Stimulated activated memory B cell treated with anti-CD40 and anti-IgM and Interleukin-4, amounts not matched to agents 10 μg/mL and 1 μg/mL and 100 μg/mL, for 72 hours (primary cell): ENCODE data around the gene CD74.

Experiments used
- ATAC-seq: fragments of 150-1000 bp; cut with Tn5 transposase; 2 replicates; pipeline ENCODE4 v1.10.0; 2021
- H3K27ac Mint-ChIP-seq: one replicate; pipeline ENCODE4 v1.8.0; 2022; ENCODE audit warnings: mild to moderate bottlenecking, mixed read lengths
- H3K27me3 Mint-ChIP-seq: one replicate; pipeline ENCODE4 v1.8.0; 2022; ENCODE audit warnings: mixed read lengths
- H3K36me3 Mint-ChIP-seq: one replicate; pipeline ENCODE4 v1.8.0; 2022; ENCODE audit warnings: mixed read lengths
- H3K4me1 Mint-ChIP-seq: one replicate; pipeline ENCODE4 v1.8.0; 2022; ENCODE audit warnings: mixed read lengths
- H3K4me3 Mint-ChIP-seq: one replicate; pipeline ENCODE4 v1.8.0; 2022; ENCODE audit warnings: mild to moderate bottlenecking, moderate library complexity, mixed read lengths
- H3K9me3 Mint-ChIP-seq: one replicate; pipeline ENCODE4 v1.8.0; 2022; ENCODE audit warnings: mixed read lengths

Gene CD74

DNA sequence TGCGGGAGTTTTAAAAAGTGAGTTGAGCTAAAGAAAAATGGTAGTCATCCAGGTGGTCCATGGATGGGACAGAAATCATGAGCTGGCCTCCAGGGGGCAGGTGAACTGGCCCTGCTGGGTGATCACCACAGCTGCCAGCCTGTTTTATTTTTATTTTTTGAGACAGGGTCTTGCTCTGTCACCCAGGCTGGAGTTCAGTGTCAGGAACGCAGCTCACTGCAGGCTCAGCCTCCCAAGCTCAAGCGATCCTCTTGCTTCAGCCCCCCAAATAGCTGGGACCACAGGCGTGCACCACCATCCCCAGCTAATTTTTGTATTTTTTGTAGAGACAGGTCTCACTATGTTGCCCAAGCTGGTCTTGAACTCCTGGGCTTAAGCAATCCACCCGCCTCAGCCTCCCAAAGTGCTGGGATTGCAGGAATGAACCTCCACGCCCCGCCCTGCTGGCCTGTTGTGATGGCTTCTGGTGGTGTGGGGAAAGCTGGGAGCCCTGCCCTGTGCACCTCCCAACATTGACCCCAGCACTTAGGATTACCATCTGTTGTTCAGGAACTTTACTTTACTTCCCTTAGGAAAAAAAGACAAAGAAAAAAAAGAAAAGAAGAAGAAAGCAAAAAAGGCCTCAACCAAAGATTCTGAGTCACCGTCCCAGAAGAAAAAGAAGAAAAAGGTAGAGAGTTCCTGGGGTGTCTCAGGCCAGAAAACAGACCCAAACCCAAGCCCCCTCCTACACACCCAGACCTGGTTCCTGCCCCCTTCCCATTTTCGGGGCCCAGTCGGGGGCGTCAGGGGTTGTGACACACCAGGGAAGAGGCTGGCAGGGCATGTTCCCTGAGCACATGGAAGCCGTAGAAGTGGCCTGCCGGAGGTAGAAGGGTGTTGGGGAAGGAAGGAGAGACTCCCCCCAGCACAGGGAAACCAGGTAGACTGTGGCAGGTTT lies 14.7 kb downstream of the CD74 start:
- Mint-ChIP-seq H3K4me1 (peaks cover 53% of the 10 kb centered on the region), H3K27ac (peak overlapping the region; percentile 82), H3K9me3 (no peaks in the 10 kb centered on the region), H3K27me3 (no peaks in the 10 kb centered on the region), H3K4me3 (peak overlapping the region; percentile 30), H3K36me3 (peaks cover 48% of the 10 kb centered on the region)
- no peak for ATAC-seq

DNA sequence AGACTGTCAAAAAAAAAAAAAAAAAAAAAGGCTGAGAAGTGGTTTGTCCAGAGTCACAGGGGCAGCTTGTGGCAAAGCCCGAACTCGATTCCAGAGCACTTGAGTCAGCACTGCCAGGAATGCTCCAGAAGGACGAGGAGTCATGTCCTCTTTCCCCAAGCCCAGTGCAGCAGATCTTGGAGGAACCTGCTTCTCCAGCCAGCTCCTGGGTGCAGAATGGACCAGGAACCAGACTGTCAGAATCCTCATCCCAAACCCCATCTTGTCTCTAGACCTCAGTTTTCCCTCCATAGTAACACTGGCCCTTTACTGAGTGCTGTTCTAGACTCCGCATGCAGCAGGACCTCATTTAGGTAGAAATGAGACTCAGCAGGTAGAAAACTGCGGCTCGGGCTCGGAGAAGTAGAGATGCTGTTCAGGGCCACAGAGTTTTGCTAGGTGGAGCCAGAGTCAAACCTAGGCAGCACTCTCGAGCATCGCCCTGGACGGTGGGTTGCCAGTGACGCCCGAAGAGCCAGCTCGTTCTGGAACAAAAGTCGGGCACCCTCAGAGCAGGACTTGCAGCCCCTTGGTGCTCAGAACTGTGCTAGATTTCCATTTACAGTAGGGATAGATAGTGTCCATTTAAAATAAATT lies 15.4 kb downstream of the CD74 start:
- no peaks in the 10 kb centered on the region for H3K27me3 Mint-ChIP-seq
- peaks cover 46% of the 10 kb centered on the region for H3K4me1 Mint-ChIP-seq
- peak overlapping the region; percentile 82 for H3K27ac Mint-ChIP-seq
- no peaks in the 10 kb centered on the region for H3K9me3 Mint-ChIP-seq
- H3K4me3 Mint-ChIP-seq: no peak overlapping the region
- peaks cover 42% of the 10 kb centered on the region for H3K36me3 Mint-ChIP-seq
- no peak for ATAC-seq

DNA sequence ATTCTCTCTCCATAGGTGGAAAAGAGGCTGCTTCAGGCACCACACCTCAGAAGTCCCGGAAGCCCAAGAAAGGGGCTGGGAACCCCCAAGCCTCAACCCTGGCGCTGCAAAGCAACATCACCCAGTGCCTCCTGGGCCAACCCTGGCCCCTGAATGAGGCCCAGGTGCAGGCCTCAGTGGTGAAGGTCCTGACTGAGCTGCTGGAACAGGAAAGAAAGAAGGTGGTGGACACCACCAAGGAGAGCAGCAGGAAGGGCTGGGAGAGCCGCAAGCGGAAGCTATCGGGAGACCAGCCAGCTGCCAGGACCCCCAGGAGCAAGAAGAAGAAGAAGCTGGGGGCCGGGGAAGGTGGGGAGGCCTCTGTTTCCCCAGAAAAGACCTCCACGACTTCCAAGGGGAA lies 16.4 kb downstream of the CD74 start:
- Mint-ChIP-seq H3K4me1 (peaks cover 37% of the 10 kb centered on the region), H3K27me3 (no peaks in the 10 kb centered on the region), H3K27ac (peak overlapping the region; percentile 77), H3K4me3 (no peak overlapping the region), H3K36me3 (peaks cover 42% of the 10 kb centered on the region), H3K9me3 (no peaks in the 10 kb centered on the region)
- ATAC-seq: no peak

DNA sequence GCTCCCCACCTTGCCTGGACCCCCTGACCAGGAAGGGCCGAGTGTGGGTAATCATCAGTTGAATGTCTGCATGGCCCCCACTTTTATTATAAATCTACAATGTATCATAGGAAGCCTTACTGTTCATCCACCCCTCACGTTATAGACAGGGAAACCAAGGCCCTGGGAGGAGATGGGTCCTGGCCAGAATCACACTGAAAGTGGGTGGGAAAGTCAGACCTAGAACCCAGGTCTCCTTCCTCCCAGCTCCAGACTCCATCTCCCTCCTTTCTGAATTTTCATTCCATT lies 17.1 kb downstream of the CD74 start:
- Mint-ChIP-seq H3K9me3 (no peaks in the 10 kb centered on the region), H3K27ac (peak overlapping the region; percentile 77), H3K36me3 (peaks cover 46% of the 10 kb centered on the region), H3K27me3 (no peaks in the 10 kb centered on the region), H3K4me1 (peaks cover 32% of the 10 kb centered on the region), H3K4me3 (no peak overlapping the region)
- no peak for ATAC-seq

- H3K4me1 Mint-ChIP-seq: peaks cover 26% of the 10 kb centered on the region
- peaks cover 48% of the 10 kb centered on the region for H3K36me3 Mint-ChIP-seq
- H3K27ac Mint-ChIP-seq: peak overlapping the region; percentile 13
- ATAC-seq: no peak
- no peaks in the 10 kb centered on the region for H3K9me3 Mint-ChIP-seq
- H3K27me3 Mint-ChIP-seq: no peaks in the 10 kb centered on the region
- no peak overlapping the region for H3K4me3 Mint-ChIP-seq
Measured at GRCh38 chr5:150394912-150395687, 17.6 kb downstream of the CD74 start.

- H3K36me3 Mint-ChIP-seq: peaks cover 56% of the 10 kb centered on the region
- H3K9me3 Mint-ChIP-seq: no peaks in the 10 kb centered on the region
- no peak overlapping the region for H3K4me3 Mint-ChIP-seq
- H3K27me3 Mint-ChIP-seq: no peaks in the 10 kb centered on the region
- ATAC-seq: no peak
- peak overlapping the region; percentile 62 for H3K27ac Mint-ChIP-seq
- peaks cover 17% of the 10 kb centered on the region for H3K4me1 Mint-ChIP-seq
Measured at GRCh38 chr5:150394131-150394530, 18.6 kb downstream of the CD74 start.

DNA sequence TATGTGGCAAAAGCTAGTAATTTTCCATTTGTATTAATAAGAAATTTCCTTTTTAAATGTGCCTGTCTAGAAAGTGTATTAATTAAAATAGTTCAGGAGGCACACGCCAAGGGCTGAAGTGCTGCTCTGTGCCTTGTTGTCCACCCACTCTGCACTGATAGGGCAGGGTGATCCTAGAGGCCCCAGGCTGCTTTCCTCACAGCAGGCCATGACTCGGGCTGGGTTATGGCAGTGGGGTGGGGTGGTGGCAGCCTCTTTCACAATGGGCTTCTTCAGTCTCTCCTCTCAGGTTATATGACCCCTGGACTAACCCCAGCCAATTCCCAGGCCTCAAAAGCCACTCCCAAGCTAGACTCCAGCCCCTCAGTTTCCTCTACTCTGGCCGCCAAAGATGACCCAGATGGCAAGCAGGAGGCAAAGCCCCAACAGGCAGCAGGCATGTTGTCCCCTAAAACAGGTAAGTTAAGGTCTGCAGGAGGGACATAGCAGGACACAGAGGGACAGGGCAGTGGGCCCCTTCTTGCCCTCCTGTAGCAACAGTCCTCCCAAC lies 19.5 kb downstream of the CD74 start:
- Mint-ChIP-seq H3K9me3 (no peaks in the 10 kb centered on the region), H3K27ac (peak overlapping the region; percentile 62), H3K27me3 (no peaks in the 10 kb centered on the region), H3K4me1 (peaks cover 8% of the 10 kb centered on the region), H3K36me3 (peaks cover 58% of the 10 kb centered on the region), H3K4me3 (no peak overlapping the region)
- ATAC-seq: no peak

DNA sequence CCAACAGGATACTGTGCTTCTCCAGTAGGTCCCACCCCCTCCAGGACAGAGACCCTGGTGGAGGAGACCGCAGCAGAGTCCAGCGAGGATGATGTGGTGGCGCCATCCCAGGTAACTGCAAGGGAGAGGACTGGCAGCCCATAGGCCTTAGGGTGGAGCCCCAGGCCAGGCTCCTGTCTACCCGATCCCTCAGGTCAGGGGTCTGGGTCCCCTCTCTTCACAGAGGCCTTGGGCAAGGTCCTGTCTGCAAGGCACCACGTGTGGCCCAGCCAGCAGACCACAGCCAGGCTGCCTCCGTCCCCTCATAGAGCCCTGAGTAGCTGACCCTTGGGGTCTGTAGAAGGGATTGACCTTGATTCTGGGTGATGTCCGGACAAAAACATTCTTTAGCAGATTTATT lies 20.0 kb downstream of the CD74 start:
- no peaks in the 10 kb centered on the region for H3K9me3 Mint-ChIP-seq
- H3K27ac Mint-ChIP-seq: no peak overlapping the region
- peaks cover 62% of the 10 kb centered on the region for H3K36me3 Mint-ChIP-seq
- H3K4me3 Mint-ChIP-seq: no peak overlapping the region
- no peaks in the 10 kb centered on the region for H3K27me3 Mint-ChIP-seq
- no peak for ATAC-seq
- peaks cover 5% of the 10 kb centered on the region for H3K4me1 Mint-ChIP-seq

DNA sequence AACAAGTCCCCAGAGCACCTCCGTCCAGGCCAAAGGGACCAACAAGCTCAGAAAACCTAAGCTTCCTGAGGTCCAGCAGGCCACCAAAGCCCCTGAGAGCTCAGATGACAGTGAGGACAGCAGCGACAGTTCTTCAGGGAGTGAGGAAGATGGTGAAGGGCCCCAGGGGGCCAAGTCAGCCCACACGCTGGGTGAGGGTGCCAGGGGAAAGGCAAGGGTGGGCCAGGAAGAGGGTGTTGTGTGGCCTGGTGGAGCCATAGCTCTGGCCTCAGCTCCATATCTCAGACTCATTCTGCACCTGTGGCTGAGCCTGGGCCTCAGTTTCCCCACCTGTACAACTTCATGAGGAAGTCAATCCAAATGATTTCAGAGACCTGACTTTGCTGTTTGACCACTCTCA lies 20.7 kb downstream of the CD74 start:
- no peak for ATAC-seq
- H3K27ac Mint-ChIP-seq: peak overlapping the region; percentile 31
- H3K9me3 Mint-ChIP-seq: no peaks in the 10 kb centered on the region
- no peaks in the 10 kb centered on the region for H3K4me1 Mint-ChIP-seq
- no peaks in the 10 kb centered on the region for H3K27me3 Mint-ChIP-seq
- peaks cover 60% of the 10 kb centered on the region for H3K36me3 Mint-ChIP-seq
- H3K4me3 Mint-ChIP-seq: no peak overlapping the region

DNA sequence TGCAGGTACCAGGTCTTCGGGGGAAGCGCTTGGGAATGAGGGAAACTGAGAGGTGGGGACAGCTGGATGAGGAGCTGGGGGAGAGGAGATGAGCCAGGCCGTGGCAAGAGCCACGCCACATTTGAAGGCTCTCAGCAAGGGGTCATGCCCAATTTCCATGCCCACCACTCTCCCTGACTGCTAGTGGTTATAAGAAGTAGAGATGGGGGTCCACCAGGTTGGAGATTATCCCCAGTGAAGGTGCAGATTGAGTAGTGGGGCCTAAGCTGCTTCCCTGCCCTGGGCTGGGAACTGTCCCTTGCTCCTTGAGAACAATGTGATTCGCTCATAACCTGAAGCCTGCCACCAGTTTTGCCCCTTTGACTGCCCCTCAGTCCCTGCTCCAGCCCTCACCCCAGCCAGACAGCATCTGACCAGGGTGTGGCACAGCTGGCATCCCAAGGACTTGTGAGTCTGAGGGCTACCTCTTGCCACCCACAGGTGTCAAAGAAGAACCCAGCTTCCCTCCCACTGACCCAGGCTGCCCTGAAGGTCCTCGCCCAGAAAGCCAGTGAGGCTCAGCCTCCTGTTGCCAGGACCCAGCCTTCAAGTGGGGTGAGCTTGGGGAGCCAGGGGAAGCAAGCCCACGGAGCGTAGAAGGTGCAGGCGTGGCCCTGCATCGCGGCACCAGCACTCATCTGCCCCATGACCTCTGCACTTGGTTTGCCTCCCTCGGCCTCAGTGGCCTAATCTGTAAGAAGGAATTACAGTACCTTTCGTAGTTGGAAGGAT lies 21.5 kb downstream of the CD74 start:
- H3K36me3 Mint-ChIP-seq: peaks cover 56% of the 10 kb centered on the region
- no peak for ATAC-seq
- no peaks in the 10 kb centered on the region for H3K4me1 Mint-ChIP-seq
- peak overlapping the region; percentile 31 for H3K27ac Mint-ChIP-seq
- no peak overlapping the region for H3K4me3 Mint-ChIP-seq
- H3K9me3 Mint-ChIP-seq: no peaks in the 10 kb centered on the region
- no peaks in the 10 kb centered on the region for H3K27me3 Mint-ChIP-seq

GRCh38 chr5:150389531-150390266 lies 23.0 kb downstream of the CD74 start:
- peak overlapping the region; percentile 23 for H3K27ac Mint-ChIP-seq
- H3K27me3 Mint-ChIP-seq: no peaks in the 10 kb centered on the region
- no peak overlapping the region for H3K4me3 Mint-ChIP-seq
- no peak for ATAC-seq
- peaks cover 49% of the 10 kb centered on the region for H3K36me3 Mint-ChIP-seq
- no peaks in the 10 kb centered on the region for H3K4me1 Mint-ChIP-seq
- no peaks in the 10 kb centered on the region for H3K9me3 Mint-ChIP-seq

GRCh38 chr5:150386024-150386855 lies 26.5 kb downstream of the CD74 start:
- Mint-ChIP-seq H3K27ac (no peak overlapping the region), H3K27me3 (no peaks in the 10 kb centered on the region), H3K4me3 (no peak overlapping the region), H3K9me3 (no peaks in the 10 kb centered on the region), H3K4me1 (no peaks in the 10 kb centered on the region), H3K36me3 (peaks cover 65% of the 10 kb centered on the region)
- ATAC-seq: no peak

DNA sequence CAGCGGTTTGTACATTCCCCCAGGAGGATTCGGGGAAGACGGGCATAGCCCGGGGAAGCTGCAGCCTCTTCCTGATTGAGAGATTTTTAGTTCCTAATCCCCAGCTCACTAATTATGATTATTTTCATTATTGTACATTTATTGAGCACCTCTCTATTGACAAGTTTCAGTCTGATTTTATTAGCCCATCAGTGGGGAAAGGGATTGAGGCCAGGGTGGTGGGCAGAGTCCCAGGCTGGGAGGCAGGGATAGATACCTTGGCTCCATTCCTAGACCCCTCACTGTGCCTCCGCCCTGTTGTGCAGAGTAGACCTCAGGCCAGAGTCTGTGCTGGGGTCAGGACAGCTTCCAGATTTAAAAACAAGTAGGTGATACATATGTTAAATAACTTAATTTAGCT lies 28.0 kb downstream of the CD74 start:
- Mint-ChIP-seq H3K9me3 (no peaks in the 10 kb centered on the region), H3K36me3 (peaks cover 69% of the 10 kb centered on the region), H3K27ac (no peak overlapping the region)

More for the DNA sequence above, 28.0 kb downstream of the CD74 start:
- no peaks in the 10 kb centered on the region for H3K4me1 Mint-ChIP-seq
- no peaks in the 10 kb centered on the region for H3K27me3 Mint-ChIP-seq
- no peak overlapping the region for H3K4me3 Mint-ChIP-seq
- ATAC-seq: no peak
